HG02884 (cell line): ENCODE results near the gene PNLIP.

Experiments used
- ATAC-seq: cut with Tn5 transposase; IDR thresholded peaks from one replicate; pipeline ENCODE4 v1.9.1; 2021; ENCODE audit warnings: mild to moderate bottlenecking, moderate library complexity; ENCODE audit not compliant: unreplicated experiment

PNLIP gene

GRCh38 chr10:116567335-116567734 is 21.6 kb downstream of the PNLIP start:
- ATAC-seq: no peak

GRCh38 chr10:116574797-116575196 is 29.1 kb downstream of the PNLIP start:
- ATAC-seq: no peak

GRCh38 chr10:116587878-116588591 is 42.3 kb downstream of the PNLIP start:
- ATAC-seq: no peak

GRCh38 chr10:116588995-116589394 is 43.3 kb downstream of the PNLIP start:
- no peak for ATAC-seq

GRCh38 chr10:116589926-116590325 is 44.2 kb downstream of the PNLIP start:
- no peak for ATAC-seq

GRCh38 chr10:116590590-116591444 is 45.1 kb downstream of the PNLIP start, which contains the start of gene PNLIPRP1:
Gene PNLIPRP1 (plus strand): TSS chr10:116590959. CDS start chr10:116591130, 171 bp downstream.
- no peak for ATAC-seq

- no peak for ATAC-seq
Observed at GRCh38 chr10:116593139-116593740, 47.5 kb downstream of the PNLIP start.

- no peak for ATAC-seq
Observed at GRCh38 chr10:116594525-116595035, 48.8 kb downstream of the PNLIP start.

- ATAC-seq: no peak
Observed at GRCh38 chr10:116596062-116596461, 50.3 kb downstream of the PNLIP start.

- ATAC-seq: no peak
Observed at GRCh38 chr10:116597543-116597942, 51.8 kb downstream of the PNLIP start.

- no peak for ATAC-seq
Observed at GRCh38 chr10:116598329-116598728, 52.6 kb downstream of the PNLIP start.

GRCh38 chr10:116599991-116600390 is 54.3 kb downstream of the PNLIP start:
- no peak for ATAC-seq

GRCh38 chr10:116602648-116603400 is 57.1 kb downstream of the PNLIP start:
- no peak for ATAC-seq

- no peak for ATAC-seq
Observed at GRCh38 chr10:116606061-116606483, 60.3 kb downstream of the PNLIP start.

- ATAC-seq: no peak
Observed at GRCh38 chr10:116607336-116607735, 61.6 kb downstream of the PNLIP start.

GRCh38 chr10:116608686-116609594 is 63.2 kb downstream of the PNLIP start:
- ATAC-seq: no peak

- no peak for ATAC-seq
Observed at GRCh38 chr10:116610443-116611152, 64.9 kb downstream of the PNLIP start.

- ATAC-seq: no peak
Observed at GRCh38 chr10:116611153-116611545, 65.4 kb downstream of the PNLIP start.
